Stimulated activated CD8-positive, alpha-beta memory T cell treated with anti-CD3 and anti-CD28 coated beads, Interleukin-4, amount 100 ng/mL, for 1 hour (primary cell): Measurements from ENCODE around the gene PLD2.
A peak's percentile ranks its signal among the peaks of the same experiment; 100 is the strongest.

ENCODE experiments used
- DNase-seq, 2 donors: peaks; one replicate each; pipeline ENCODE4 v3.0.0-alpha.2; 2020; ENCODE audit warnings: low read depth in 2 of 2, low spot score in 1 of 2

PLD2 gene

DNA sequence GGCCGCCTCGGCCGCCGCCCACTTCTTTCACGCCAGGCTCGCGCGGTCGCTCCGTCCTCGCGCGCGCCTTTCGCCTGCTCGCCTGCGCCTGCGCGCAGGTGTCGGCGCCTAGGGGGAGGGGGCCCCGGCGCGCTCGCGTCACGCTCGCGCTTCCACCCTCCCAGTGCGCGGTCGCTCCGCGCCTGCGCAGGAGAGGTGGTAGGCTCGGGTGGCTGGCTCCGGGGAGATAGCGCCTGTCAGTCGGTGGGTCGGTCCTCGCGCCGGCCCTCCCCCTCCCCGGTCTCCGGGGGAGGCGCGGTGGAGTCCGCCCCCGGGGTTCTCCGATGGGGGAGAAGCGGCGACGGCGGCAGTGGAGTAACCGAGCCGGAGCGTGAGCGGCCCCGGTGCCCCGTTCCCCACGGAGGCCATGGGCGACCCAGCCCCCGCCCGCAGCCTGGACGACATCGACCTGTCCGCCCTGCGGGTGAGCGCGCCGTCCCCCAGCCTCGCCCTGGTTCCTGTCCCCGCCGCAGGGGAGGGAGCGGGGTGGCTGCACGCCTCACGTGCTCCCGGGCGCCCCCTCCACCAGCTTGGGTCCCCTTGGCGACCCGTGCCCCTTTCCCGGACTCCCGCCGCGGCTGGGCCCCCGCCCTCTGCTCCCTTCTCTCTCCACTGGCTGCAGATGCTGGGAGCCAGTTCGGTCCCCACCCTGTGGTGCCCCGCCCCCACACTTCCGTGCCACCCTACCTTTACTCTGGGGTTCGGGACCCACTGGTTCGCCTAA lies 26.4 kb downstream of the PLD2 start, which contains the start of gene MINK1:
TSS of gene MINK1 (plus strand) at position 163 of the 763 bp plus-strand sequence. CDS start at position 407, 244 bp downstream.
- peak; percentile 54 to 79 for DNase-seq

DNA sequence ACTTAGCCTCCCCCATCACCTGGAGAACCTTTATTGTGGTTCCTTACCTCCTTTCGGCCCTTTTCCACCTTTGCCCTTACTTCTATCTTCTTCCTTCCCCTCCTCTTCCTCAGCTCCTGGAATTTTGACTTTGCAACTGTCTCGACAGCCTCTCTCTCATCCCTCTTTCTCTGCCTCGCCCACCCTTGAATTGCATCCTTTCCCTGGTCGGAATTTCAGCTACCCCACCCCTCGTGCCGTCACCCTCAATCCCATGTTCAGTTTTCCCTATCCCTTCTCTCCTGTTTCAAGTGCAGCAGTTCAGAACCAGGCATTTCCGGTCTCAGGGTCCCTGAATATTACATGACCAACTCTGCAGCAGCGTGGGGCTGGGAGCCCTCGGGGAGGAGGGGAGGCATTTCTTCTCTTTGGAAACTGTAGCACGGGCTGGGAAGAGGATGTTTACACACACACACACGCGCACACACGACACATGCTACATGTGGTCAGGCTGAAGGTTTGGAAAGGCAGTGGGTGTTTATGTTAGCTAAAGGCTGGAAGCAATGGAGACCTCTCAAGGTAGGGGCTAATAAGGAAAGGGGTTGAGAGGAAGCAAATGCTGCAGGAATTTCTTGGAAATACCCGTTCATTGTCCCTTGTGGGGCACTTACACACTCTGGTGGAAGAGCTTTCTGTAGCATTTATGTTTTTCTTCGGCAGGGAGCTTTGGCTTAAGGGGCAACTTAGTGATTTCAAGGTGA lies 27.2 kb downstream of the PLD2 start:
- no peak for DNase-seq

DNA sequence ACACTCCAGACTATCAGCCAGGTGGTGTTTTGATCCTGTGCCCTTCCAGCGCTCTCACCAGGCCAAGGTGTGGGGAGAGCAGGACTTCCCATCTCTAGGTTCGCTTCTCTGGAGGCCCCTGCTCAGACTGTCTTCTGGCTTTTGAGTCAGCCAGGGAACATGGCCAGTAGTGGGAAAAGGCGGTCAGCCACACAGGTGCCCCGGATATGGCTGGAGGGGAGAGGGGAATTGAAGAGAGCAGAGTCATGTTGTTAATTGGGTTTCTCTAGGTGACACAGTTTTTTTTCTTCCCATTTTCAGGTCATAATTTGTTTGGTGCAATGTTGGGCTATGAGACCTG lies 27.7 kb downstream of the PLD2 start:
- DNase-seq = no peak

DNA sequence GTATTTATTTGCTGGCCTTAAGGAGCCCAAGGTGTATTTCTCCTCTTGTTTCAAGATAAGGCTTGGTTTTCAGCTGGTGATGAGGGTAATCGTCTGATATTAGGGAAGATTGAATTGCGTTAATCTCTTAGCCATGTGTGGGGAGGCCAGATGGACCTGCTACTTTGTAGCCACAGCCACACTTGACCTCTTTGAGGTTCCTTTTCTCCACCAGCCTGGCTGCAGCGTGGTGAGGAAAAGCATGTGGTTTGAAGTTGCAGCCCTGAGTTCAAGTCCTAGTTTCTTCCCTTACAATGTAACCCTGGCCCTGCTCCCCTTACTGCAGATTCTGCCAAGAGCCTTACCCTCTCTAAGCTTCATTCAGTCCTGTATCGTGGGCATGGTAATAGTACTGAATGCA lies 29.3 kb downstream of the PLD2 start:
- no peak for DNase-seq

DNA sequence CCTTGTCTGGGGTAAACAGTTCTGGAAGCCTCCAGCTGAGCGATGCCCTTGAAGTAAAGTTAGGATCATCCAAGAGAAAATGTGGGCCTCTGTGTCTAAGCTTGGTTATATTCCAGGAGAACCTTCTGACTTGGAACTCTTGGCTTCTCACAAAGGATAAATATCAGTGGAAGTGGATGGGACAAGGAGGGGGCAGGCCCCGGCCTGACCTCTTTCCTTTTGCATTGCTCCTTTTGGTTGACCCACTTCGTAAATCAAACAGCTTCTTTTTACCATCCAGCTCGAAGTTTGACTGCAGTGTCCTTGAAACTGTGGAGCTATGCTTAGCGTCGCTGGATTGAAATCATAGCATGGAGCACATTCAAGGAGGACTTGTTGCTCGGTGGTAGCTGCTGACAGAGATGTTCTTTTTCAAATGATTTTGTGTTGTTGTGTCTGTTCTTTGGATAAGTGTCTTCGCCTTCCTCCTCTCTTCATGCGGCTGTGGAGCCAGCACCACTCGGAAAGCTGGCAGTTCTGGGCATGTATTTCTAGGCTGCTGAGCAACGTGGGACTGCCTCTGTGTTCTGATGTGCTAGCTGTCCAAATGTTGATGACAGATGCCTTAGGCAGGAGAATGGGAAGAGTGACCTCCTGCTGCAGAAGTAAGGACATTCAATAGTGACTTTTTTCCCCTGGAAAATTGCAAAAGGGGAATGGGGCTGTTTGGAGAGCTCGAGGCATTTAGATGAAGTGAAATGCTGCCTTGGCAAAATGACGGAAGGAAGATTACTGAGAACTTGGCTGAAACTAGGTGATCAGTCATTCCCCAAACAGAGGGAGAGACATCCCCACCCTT lies 30.7 kb downstream of the PLD2 start:
- no peak for DNase-seq

DNA sequence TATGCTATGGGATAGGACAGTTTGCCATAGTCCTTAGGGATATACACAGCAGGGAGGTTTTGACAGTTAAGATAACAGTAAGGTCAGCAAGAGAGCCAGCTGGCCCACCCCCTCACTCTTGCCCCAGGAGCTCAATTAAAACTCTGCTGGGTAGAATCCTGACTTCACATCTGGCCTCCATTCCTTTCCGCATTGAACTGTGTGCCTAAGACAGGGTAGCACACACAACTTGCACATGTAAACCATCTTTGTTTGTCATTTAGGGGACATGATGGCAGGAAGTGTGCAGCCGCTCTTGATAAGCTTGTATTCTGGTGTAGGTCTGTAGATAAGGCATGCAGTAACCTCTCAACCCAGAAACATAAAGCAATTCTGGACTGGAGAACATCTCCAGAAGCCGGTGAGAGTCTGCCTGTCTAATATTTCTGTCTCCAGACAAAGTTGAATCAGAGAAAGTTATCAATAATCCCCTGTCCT lies 31.4 kb downstream of the PLD2 start:
- DNase-seq = no peak

DNA sequence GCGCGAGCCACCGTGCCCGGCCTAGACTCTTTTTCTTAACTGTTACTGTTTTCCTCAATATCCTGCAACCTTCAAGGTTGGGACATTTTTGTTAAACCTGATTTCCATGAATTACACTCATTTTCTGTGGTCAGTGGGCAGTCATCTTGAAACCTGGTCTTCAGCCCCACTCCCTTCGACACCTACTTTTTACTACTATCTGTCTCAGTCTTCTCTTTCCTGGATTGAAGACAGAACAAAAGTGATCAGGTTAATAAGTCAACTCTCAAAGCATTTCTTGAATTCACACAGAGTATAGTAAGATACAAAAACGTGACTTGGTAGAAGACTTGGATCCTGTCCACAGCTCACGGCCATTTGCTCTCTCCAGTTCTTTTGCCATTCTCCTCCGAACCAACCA lies 32.3 kb downstream of the PLD2 start:
- DNase-seq = no peak

DNA sequence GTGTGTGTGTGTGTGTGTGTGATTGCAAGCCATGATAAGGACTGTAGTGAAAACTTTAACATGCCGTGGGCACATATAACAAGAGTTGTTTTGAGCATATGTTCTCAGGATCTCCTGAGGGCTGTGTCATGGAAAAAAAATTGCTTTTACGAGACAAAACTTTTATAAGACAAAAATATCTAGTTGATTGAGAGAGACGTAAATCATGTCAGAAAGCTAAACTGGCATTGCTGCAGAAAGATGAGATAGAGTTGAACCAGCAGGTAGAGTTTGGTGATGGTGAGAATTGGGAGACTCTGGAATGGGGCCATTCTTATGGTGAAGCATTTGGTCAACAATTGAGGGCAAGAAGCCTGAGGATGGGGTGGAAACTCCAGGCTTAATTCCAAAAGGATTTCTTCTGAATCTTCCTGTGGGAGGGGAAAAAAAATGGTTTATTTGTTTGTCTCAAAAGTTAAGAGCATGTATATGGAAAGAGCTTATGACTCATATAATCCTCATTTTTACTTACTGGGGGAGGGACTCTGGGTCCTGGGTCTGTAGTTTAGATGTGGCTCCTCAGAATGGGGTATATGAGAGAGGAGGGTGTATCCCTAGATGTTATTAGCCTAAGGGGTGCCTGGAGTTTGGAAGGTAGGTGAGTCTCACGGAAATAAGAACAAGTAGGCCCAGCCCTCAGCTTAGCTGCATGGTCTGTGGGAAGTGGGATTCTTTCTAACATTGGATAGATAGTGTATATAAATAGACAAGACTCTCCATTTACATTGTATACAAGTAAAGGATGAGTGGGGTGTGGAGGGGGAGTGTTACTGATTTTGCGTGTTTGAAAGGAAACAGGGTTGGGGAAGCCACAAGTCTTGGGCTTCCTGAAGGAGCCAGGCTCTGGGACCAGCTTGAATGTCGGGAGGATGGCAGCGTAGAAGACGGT lies 33.3 kb downstream of the PLD2 start:
- DNase-seq = no peak

DNA sequence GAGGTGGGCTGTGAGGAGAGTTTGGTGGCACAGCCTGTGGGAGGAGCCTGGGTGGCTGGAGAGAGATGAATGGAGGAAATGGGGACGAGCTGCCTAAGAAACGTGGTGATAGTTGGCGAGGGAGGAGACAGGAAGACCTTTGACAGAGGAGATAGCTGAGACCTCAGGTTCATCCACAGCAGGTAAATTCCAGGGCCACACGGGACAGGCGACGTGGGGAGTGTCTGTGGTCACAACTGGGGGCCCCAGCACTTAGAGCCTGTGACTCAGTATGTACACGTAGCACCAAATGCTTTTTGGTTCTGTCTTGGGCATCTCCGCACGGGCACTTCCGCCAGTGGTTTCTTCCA lies 33.9 kb downstream of the PLD2 start:
- DNase-seq = no peak

DNA sequence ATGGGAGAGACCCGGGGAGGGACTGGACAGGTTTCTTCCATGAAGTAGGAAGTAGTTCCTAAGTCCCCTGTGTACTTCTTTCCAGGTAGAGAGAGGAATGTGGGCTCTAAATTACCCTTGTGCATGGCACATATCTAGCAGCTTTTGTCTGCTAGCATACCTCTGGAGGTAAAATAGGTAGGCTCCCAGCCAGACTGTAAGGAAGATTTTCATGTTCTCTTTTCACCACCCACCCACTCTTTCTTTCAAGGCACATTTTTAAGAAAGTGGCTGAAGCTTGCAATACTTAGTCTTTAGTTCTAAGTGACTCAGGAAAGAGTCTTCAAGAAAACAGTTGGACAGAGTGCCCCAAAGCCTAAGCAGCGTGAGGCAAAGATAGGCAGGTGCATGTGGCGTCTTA lies 35.4 kb downstream of the PLD2 start:
- no peak for DNase-seq

DNA sequence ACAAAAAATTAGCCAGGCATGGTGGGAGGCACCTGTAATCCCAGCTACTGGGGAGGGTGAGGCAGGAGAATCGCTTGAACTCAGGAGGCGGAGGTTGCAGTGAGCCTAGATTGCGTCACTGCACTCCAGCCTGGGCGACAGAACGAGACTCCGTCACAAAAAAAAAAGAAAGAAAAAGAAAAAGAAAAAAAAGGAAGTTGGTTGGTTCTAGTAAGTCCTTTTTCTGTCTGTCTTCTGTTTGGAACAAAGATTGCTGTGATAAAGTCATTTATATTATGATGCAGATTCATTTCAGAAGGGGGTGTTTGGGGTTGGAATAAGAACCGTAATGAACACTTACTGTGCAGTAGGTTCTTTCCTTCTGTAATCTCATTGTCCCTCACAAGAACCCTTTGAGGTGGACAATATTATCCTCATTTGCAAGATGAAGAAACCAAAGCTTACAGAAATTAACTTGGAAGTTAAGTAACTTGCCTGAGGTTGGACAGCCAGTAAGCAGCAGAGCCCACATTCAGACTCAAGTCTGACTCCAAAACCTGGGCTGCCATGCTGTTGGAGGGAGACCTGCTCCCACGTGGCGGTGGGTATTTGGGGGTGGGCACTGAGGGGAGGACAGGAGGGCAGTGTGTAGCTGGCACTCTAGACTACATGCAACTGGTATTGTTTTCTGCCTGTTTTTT lies 36.5 kb downstream of the PLD2 start:
- no peak for DNase-seq

DNA sequence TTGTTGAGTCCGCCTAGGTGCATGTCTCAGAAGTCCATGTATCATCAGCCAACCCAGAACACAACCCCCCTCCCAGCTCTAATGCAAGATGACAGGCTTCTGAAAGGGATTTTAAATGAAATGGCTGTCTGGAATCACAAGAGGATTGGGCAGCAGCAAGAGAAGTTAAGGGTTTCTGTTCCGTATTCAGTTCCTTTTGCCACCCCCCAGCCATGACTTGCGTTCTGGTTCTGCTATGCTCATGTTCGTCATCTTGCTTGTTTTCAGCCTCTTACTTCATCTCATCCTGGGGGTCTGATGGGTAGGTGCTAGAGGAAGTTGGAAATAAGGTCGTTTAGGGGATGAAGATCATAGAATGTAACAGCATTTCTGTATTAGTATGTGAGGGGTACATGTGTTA lies 38.2 kb downstream of the PLD2 start:
- DNase-seq = no peak

DNA sequence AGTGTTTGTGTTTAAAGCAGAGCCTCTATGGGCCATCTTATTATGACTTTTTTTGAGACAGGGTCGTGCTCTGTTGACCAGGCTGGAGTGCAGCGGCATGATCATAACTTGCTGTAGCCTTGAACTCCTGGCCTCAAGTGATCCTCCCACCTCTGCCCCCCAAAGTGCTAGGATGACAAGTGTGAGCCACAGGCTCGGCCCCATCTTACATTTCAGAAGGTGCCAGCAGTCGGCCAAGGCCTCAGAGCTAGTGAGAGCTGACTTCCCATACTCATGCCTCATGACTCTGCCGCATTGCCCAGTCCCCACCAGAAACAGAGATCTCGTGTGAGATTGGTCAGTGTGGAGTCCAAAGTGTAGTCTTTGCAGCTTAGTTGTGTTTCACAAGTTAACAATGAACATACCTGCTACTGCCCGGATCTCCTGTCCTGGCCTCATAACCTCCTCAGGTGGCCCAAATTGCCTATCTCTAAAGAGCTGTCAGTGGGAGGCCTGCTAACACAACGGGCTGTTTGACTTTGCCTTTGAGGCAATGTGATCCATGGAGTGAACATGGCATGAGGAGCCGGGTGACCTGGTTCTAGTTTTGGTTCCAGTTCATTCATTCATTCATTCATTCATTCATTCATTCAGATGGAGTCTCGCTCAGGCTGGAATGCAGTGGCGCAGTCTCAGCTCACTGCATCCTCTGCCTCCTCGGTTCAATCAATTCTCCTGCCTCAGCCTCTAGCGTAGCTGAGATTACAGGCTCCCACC lies 39.9 kb downstream of the PLD2 start:
- no peak for DNase-seq

DNA sequence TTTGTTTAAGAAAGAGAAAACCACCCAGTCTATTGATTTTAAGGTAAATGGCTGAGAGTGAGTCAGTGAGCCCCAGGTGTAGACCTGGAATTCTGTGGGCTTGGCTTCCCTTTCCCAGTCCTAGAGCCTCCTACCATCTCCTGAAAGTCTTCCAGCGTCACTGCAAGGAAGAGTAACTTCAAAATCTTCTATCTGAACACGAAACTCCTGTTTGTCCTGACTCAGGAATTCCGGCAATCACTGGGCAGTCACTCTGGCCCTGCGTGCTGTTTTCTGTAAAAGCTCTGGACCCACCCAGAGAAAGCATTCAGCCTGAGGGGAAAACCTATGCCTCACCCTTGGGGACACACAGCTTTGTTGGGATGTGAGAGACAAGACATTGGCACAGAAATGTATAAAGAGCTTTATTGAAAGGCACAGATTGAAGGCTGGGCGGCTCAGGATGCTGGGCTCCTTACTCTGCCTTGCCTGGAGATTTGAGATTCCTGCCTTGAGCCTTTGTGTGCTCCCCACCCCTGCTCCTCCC lies 42.1 kb downstream of the PLD2 start:
- no peak for DNase-seq

DNA sequence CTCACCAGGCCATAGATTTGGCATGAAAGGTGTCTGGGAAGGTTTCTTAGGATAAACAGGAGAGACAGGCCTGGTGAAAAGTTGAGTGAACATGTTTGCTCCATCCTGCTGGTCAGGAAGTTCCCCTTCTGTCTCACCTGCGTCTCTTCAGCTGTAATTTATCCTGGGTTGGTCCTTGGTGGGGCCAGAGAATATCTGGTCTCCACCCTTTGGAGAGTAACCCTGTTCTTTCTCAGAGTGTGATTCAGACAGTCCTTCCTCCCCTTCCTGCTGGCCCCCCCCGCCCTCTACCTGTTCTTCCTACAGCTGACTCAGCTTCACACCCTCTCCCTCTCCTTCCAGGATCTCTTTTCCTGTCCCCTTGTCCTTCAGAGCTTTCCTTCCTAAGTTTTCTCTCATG lies 43.3 kb downstream of the PLD2 start:
- no peak for DNase-seq

DNA sequence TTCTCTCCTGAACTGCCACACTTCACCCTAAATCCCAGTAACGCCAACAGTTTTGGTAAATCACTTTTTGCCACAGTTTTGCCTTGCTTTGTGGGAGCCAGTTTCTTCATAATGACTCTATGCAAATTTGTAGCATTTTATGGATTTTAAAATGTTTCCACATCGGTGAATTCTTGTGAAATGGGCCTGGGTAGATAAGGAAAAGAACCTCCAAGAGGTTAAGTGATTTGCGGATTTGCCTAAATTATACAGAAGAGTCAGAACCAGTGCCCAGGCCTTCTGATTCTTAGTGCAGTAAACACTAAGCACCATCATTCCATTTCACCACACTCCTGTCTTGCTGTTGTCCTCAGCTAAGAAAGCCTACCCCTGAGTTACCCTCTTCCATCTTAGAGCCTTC lies 44.1 kb downstream of the PLD2 start:
- DNase-seq = no peak

DNA sequence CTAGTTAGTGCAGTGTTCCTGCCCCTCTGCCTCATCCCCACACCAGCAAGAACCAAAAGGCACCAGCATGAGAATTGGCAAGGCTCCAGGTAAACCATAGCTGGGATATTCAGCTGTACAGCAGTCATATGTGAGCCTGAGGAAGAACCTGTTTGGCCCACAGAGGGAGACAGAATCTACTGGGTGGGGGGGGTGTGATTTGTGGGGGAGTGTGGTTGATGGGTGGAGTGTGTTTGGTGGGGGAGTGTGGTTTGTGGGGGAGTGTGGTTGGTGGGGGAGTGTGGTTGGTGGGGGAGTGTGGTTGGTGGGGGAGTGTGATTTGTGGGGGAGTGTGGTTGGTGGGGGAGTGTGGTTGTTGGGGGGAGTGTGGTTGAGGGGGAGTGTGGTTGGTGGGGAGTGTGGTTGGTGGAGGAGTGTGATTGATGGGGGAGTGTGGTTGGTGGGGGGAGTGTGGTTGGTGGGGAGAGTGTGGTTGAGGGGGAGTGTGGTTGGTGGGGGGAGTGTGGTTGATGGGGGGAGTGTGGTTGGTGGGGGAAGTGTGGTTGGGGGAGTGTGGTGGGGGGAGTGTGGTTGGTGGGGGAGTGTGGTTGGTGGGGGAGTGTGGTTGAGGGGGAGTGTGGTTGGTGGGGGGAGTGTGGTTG lies 45.7 kb downstream of the PLD2 start:
- DNase-seq = no peak

DNA sequence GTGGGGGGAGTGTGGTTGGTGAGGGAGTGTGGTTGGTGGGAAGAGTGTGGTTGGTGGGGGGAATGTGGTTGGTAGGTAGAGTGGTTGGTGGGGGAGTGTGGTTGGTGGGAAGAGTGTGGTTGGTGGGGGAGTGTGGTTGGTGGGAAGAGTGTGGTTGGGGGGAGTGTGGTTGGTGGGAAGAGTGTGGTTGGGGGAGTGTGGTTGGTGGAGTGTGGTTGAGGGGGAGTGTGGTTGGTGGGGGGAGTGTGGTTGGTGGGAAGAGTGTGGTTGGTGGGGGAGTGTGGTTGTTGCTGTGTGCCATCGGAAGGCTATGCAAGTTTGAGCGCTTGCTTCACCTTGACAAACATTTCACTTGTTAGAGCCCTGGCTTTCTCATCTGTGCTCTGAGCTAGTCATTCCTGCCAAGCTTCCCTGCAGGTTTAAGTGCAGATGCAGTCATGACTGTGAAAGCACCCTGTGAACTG lies 46.3 kb downstream of the PLD2 start:
- no peak for DNase-seq
